Measurements from ENCODE around the gene TKFC.

DNA sequence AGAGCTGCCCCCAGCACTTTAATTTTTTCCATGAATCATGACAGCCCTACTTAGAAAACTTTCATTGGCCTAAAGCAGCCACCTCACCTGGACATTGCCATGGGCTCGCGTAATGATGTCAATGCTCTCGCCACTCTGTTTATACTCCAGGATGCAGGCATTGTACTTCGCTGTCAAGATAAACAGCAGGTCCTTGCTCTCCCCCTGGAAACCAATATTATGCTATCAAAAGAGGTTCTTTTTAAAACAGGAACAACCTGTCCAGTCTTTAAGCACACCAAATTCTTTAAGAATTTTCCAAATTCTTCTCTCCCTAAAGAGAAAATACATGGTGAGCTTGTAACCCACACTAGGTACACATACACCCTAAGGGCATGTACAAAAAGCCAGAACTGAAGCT, 3.2 kb upstream of the TKFC start:
- TF ChIP-seq, protein P1, sequence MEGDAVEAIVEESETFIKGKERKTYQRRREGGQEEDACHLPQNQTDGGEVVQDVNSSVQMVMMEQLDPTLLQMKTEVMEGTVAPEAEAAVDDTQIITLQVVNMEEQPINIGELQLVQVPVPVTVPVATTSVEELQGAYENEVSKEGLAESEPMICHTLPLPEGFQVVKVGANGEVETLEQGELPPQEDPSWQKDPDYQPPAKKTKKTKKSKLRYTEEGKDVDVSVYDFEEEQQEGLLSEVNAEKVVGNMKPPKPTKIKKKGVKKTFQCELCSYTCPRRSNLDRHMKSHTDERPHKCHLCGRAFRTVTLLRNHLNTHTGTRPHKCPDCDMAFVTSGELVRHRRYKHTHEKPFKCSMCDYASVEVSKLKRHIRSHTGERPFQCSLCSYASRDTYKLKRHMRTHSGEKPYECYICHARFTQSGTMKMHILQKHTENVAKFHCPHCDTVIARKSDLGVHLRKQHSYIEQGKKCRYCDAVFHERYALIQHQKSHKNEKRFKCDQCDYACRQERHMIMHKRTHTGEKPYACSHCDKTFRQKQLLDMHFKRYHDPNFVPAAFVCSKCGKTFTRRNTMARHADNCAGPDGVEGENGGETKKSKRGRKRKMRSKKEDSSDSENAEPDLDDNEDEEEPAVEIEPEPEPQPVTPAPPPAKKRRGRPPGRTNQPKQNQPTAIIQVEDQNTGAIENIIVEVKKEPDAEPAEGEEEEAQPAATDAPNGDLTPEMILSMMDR (conservative IDR thresholded peaks at IDR 0.05; ENCODE audit: low read length): no peak
- TF ChIP-seq EZH2phosphoT487 (IDR thresholded peaks at IDR 0.05; ENCODE audit: borderline replicate concordance): no peak

Measured in Loucy (cell line).